Tibial nerve (tissue), 3 donors: ENCODE data around the gene NT5C2.
"Not testable (repeated sequence)": the region's sequence is repeated elsewhere in the genome, so short reads cannot be mapped to it uniquely, and the experiment has no call there.

ENCODE experiments used
- CTCF ChIP-seq, 5 experiments: fragments of 200-600 bp in 3 of 5; fragments of 450-650 bp in 2 of 5; sonication (generic) in 3 of 5; IDR thresholded peaks; one replicate each; pipeline ENCODE4 v1.5.1; 2016 to 2019; ENCODE audit warnings: antibody characterized with exemption in 5 of 5, mild to moderate bottlenecking in 3 of 5, moderate library complexity in 2 of 5
- POLR2A ChIP-seq, 2 donors: fragments of 450-650 bp; IDR thresholded peaks; one replicate each; pipeline ENCODE4 v1.6.1; 2017; ENCODE audit warnings: antibody characterized with exemption in 2 of 2, mild to moderate bottlenecking in 2 of 2, moderate library complexity in 2 of 2

GRCh38 chr10:103210262-103210661, 17.2 kb upstream of the NT5C2 start:
- not testable (repeated sequence) for TF ChIP-seq CTCF, POLR2A (IDR thresholded peaks at IDR 0.05)
